ENCODE measurements around the gene ELFN2. TPM values are rescaled to one million over a fixed set of nuclear protein-coding genes. Genes with fewer than 3 reads are reported as not detected.

Gene ELFN2
- total RNA-seq, 1 donor from 2014 or later, result 0.97 TPM

DNA sequence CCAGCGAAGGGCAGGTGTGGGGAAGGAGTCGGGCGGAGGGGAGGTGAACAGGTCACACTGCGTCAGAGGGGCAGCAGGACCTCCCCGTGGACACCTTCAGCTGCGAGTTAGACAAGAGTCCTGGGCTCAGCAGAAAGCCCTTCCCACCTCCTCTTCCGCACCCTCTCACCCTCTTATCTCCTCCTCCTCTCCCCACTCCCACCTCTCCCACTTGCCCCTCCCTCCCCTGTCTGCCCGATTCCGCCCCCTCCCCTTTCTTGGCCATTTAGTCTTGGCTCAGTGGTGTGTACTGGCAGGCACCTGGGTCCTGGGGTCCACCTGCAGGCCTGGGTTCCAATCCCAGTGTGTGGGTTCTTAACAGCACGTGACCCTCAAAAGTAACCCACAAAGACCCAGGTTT is 107.8 kb downstream of the ELFN2 start:
- Mint-ChIP-seq H3K27me3 (ENCODE audit: unreplicated experiment) (peaks cover 12% of the 10 kb centered on the region), H3K36me3 (ENCODE audit: unreplicated experiment) (no peaks in the 10 kb centered on the region), H3K27ac (ENCODE audit: unreplicated experiment) (no peak overlapping the region), H3K4me1 (ENCODE audit: unreplicated experiment) (peaks cover 12% of the 10 kb centered on the region), H3K9me3 (ENCODE audit: unreplicated experiment) (no peaks in the 10 kb centered on the region), H3K4me3 (ENCODE audit: unreplicated experiment) (no peak overlapping the region)
- DNase-seq (ENCODE audit: extremely low spot score, unreplicated experiment), result no peak
- TF ChIP-seq, protein P1, sequence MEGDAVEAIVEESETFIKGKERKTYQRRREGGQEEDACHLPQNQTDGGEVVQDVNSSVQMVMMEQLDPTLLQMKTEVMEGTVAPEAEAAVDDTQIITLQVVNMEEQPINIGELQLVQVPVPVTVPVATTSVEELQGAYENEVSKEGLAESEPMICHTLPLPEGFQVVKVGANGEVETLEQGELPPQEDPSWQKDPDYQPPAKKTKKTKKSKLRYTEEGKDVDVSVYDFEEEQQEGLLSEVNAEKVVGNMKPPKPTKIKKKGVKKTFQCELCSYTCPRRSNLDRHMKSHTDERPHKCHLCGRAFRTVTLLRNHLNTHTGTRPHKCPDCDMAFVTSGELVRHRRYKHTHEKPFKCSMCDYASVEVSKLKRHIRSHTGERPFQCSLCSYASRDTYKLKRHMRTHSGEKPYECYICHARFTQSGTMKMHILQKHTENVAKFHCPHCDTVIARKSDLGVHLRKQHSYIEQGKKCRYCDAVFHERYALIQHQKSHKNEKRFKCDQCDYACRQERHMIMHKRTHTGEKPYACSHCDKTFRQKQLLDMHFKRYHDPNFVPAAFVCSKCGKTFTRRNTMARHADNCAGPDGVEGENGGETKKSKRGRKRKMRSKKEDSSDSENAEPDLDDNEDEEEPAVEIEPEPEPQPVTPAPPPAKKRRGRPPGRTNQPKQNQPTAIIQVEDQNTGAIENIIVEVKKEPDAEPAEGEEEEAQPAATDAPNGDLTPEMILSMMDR (IDR thresholded peaks at IDR 0.05), result no peak

DNA sequence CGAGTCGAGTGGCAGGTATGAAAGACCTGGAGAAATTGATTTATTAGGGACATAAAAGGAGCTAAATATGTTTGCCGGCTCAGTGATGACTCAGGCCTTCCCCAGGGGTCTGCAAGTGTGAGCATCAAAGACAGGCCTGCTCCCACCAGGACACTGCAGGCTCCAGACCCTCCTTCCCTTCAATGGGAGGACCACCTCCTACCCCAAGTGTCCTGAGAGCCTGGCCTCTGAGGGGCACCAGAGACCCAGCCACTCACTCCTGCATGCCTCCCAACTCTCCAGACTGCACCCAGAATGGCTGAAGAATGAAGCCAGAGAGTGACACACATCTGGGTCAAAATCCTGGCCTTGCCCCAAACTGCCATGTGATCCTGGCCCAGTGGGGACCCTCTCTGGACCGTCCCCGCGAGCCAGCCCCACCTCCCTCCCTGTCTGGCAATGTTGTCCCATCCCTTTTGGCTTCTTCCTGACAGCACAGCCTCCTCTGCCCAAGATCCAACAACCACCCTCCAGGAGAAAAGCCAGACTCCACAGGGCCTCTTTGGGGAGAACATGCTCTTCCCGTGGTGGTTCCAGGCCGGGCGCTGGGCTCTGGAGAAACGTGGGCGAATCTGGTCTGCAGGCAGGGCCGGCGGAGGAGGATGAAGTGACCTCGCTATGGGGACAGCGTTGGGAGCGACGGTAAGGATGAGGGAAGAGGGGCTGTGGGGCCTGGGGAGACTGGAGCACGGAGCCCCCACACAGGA is 108.7 kb downstream of the ELFN2 start:
- Mint-ChIP-seq H3K36me3 (ENCODE audit: unreplicated experiment) (no peaks in the 10 kb centered on the region), H3K4me3 (ENCODE audit: unreplicated experiment) (no peak overlapping the region), H3K9me3 (ENCODE audit: unreplicated experiment) (no peaks in the 10 kb centered on the region), H3K4me1 (ENCODE audit: unreplicated experiment) (peaks cover 17% of the 10 kb centered on the region), H3K27ac (ENCODE audit: unreplicated experiment) (no peak overlapping the region), H3K27me3 (ENCODE audit: unreplicated experiment) (peaks cover 3% of the 10 kb centered on the region)
- TF ChIP-seq, protein P1 (IDR thresholded peaks at IDR 0.05), result no peak
- no peak for DNase-seq (ENCODE audit: extremely low spot score, unreplicated experiment)

Other genes with a start within 250 kb of the ELFN2 start
- gene C1QTNF6, start 239.2 kb downstream of the ELFN2 start, total RNA-seq, result 36.4 and 36.5 TPM in 2 replicates
- gene SSTR3, start 215.0 kb downstream of the ELFN2 start, total RNA-seq, result not detected in 2 replicates
- gene RAC2, start 183.2 kb downstream of the ELFN2 start, total RNA-seq, result not detected in 2 replicates
- gene CYTH4, start 145.0 kb downstream of the ELFN2 start, total RNA-seq, result not detected in 2 replicates
- 1.5 and 2.3 TPM in 2 replicates for gene MFNG, start 58.9 kb upstream of the ELFN2 start, total RNA-seq
- 29.2 and 31.5 TPM in 2 replicates for gene CARD10, start 91.9 kb upstream of the ELFN2 start, total RNA-seq
- 282 and 283 TPM in 2 replicates for gene CDC42EP1, start 133.0 kb upstream of the ELFN2 start, total RNA-seq
- not detected in 2 replicates for gene LGALS2, start 152.6 kb upstream of the ELFN2 start, total RNA-seq
- gene GGA1, start 181.4 kb upstream of the ELFN2 start, total RNA-seq, result 50.0 and 56.1 TPM in 2 replicates
- gene SH3BP1, start 212.2 kb upstream of the ELFN2 start, total RNA-seq, result 6.9 and 8.3 TPM in 2 replicates
- gene PDXP, start 231.2 kb upstream of the ELFN2 start, total RNA-seq, result 16.5 and 16.6 TPM in 2 replicates
- gene LGALS1, start 248.2 kb upstream of the ELFN2 start, total RNA-seq, result 1,199 and 1,246 TPM in 2 replicates

Data from osteocyte (in vitro differentiated cells).